Measurements from ENCODE around the gene SLF1.

GRCh38 chr5:94595281-94595840, 23.1 kb upstream of the SLF1 start:
- no peak for TF ChIP-seq CTCF (conservative IDR thresholded peaks at IDR 0.05; ENCODE audit: low read depth in 2 of 2)
- no peak for TF ChIP-seq EZH2 (IDR thresholded peaks at IDR 0.05; ENCODE audit: low read depth, unreplicated experiment)
- no peak for TF ChIP-seq JUNB (IDR thresholded peaks at IDR 0.05; ENCODE audit: unreplicated experiment)
- no peak for TF ChIP-seq POLR2AphosphoS5 (IDR thresholded peaks at IDR 0.05; ENCODE audit: low read depth)
- TF ChIP-seq EZH2phosphoT487 (IDR thresholded peaks at IDR 0.05; ENCODE audit: unreplicated experiment) = no peak
- TF ChIP-seq CREB1 (CRISPR knock-in tag; IDR thresholded peaks at IDR 0.05; ENCODE audit: low read depth) = no peak
- TF ChIP-seq ZNF114 (CRISPR knock-in tag; IDR thresholded peaks at IDR 0.05) = no peak
- no peak for TF ChIP-seq NANOG (IDR thresholded peaks at IDR 0.05; ENCODE audit: borderline replicate concordance)

Data from GM23338 (cell line).